GM21717 (cell line): ENCODE data around the gene SERTAD1.

Experiments
- ATAC-seq: cut with Tn5 transposase; IDR thresholded peaks from one replicate; pipeline ENCODE4 v1.9.1; 2021; ENCODE audit warnings: mild to moderate bottlenecking, moderate library complexity; ENCODE audit not compliant: unreplicated experiment

Gene SERTAD1

DNA sequence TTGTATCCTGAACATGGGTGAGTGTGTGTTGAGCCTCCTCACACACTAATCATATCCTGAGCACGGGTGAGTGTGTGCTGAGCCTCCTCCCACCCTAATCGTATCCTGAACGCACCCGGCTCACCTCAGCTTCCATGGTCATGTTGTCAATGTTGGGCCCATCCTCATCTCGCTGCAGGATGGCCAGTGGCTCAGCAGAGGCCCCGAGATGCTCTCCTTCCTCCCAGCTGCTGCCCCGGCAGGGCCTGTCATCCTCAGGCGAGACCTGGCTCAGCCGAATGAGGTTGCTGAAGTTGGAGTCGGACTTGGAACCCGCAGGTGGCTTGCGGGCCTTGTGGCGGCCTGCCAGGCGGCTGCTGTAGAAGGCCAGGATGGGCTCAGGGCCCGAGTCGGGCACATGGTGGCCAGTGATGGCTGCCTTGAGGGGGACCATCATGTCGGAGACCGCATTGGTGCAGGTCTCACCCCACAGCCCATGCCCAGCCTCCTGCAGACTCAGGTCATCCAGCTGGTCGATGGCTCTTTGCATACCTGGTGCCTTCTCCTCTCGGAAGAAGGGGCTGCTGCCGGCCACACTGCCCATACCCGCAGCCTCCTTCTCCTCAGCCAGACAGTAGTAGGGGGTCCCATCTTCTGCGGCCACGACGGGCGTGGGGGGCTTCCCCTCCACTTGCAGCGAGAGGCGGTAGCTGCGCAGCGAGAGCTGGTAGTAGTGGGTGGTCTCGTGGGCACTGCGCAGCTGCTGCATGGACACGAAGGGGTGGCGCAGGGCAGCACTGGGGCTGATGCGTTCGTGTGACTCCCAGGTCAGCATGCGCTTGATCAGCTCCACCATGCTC lies 45.4 kb downstream of the SERTAD1 start:
- ATAC-seq: no peak

- ATAC-seq: no peak
Observed at GRCh38 chr19:40379446-40380198, 46.2 kb downstream of the SERTAD1 start.

- ATAC-seq: no peak
Observed at GRCh38 chr19:40378509-40378908, 47.3 kb downstream of the SERTAD1 start.

DNA sequence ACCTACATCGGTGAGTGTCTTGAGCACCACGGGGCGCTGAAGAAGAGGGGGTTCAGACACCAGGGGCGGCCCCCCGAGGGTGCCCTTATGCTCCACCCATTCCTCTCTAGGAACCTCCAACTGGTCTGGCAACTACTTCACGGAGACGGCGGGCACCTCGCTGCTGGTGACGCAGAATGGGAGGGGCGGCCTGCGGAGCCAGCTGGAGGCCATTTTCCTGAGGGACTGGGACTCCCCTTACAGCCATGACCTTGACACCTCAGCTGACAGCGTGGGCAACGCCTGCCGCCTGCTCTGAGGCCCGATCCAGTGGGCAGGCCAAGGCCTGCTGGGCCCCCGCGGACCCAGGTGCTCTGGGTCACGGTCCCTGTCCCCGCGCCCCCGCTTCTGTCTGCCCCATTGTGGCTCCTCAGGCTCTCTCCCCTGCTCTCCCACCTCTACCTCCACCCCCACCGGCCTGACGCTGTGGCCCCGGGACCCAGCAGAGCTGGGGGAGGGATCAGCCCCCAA lies 47.9 kb downstream of the SERTAD1 start:
- ATAC-seq: no peak

GRCh38 chr19:40376286-40376862 lies 49.4 kb downstream of the SERTAD1 start:
- no peak for ATAC-seq

DNA sequence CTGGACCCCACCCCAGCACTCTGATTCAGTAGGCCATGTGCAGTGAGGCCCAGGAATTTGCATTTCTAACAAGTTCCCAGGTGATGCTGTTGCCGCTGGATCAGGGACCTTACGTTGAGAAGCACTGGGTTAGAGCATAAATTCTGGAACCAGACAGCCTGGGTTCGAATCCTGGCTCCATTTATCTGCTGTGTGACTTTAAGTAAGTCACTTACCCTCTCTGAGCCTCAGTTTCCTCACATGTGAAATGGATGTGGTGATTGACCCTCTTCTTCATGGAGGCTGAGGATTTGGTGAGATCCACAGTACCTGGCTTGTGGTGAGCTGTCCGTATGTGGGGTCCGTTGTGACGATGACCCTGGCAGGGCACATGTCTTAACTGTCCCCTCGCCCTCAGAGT lies 51.7 kb downstream of the SERTAD1 start:
- no peak for ATAC-seq

DNA sequence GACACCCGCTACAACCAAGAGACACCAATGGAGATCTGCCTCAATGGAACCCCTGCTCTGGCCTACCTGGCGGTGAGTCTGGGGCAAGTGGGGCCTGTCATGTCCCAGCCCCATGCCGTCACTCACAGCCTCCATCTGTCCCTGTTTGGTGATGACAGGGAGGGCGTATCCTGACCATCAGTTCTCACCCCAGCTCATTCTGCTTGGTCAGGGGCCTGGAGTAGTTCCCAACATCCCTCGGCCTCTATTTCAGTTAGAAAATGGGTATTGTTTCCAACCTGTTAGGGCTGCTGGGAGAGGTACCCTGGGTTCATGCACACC lies 54.0 kb downstream of the SERTAD1 start:
- no peak for ATAC-seq
